Thyroid gland (tissue), 4 donors: ENCODE data around the gene SELENOT.

Experiments used
- POLR2A ChIP-seq, 2 donors: fragments of 450-650 bp; IDR thresholded peaks; one replicate each; pipeline ENCODE4 v1.6.1; 2017; ENCODE audit warnings: antibody characterized with exemption in 2 of 2, mild to moderate bottlenecking in 2 of 2, moderate library complexity in 1 of 2
- TF ChIP-seq, protein P1 (sequence below), 6 experiments: fragments of 200-600 bp in 3 of 6; fragments of 450-650 bp in 3 of 6; sonication (generic) in 3 of 6; IDR thresholded peaks; one replicate each; pipeline ENCODE4 v1.5.1; 2016 to 2019; ENCODE audit warnings: antibody characterized with exemption in 6 of 6, mild to moderate bottlenecking in 2 of 6, inconsistent platforms in 1 of 6, moderate library complexity in 1 of 6

DNA sequence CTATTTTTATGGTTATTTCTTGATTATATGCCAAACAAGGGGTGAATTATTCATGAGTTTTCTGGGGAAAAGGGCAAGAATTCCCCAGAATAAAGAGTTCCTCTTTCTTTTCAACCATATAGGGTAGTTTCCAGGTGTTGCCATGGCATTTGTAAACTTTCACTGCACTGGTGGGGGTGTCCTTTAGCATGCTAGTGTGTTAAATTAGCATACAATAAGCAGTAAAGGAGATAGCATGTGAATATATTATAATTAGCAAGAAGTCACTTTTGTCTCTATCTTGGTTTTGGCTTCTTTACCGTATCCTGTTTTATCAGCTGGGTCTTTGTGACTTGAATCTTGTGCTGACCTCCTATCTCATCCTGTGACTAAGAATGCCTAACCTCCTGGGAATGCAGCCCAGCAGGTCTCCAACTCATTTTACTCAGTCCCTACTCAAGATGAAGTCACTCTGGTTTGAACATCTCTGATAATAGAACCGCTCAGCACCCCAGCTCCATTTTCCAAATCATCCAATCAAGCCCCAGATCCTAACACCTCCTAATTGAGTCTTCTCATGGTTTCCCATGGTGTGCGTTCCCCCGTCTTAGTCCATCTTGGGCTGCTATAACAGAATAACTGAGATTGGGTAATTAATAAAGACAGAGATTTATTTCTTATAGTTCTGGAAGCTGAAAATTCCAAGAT lies 3.4 kb upstream of the SELENOT start:
- TF ChIP-seq, protein P1, sequence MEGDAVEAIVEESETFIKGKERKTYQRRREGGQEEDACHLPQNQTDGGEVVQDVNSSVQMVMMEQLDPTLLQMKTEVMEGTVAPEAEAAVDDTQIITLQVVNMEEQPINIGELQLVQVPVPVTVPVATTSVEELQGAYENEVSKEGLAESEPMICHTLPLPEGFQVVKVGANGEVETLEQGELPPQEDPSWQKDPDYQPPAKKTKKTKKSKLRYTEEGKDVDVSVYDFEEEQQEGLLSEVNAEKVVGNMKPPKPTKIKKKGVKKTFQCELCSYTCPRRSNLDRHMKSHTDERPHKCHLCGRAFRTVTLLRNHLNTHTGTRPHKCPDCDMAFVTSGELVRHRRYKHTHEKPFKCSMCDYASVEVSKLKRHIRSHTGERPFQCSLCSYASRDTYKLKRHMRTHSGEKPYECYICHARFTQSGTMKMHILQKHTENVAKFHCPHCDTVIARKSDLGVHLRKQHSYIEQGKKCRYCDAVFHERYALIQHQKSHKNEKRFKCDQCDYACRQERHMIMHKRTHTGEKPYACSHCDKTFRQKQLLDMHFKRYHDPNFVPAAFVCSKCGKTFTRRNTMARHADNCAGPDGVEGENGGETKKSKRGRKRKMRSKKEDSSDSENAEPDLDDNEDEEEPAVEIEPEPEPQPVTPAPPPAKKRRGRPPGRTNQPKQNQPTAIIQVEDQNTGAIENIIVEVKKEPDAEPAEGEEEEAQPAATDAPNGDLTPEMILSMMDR (IDR thresholded peaks at IDR 0.05): no peak
- no peak for TF ChIP-seq POLR2A (IDR thresholded peaks at IDR 0.05)
